IPS-NIHi7 (cell line): Measurements from ENCODE around the gene INPP4A.

Experiments
- DNase-seq: peaks from one replicate; pipeline ENCODE4 v3.0.0; 2012; ENCODE audit warnings: mixed read lengths; ENCODE audit errors: extremely low spot score

INPP4A gene

DNA sequence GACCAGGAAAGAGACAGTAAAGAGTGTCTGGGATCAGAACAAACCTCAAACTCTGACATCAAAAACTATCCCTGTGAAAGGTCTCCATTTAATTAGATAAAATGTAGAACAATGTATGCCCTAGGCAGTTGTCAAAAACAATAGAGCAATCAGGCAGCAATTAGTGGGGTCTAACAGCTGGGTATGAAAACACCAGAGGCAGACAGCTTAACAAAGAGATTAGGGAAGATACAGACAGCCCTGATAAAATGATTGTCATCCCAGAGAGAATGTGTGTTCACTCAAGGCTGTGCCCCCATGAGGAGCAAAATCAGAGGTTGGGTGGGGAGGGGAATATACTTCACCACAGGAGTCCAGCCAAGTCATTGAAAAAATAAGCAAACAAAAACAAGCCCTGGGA, 50.0 kb downstream of the INPP4A start:
- DNase-seq: no peak

- DNase-seq: no peak
These were observed 52.3 kb downstream of the INPP4A start for GRCh38 chr2:98496750-98497493.

GRCh38 chr2:98498703-98499440, 54.2 kb downstream of the INPP4A start:
- no peak for DNase-seq

DNA sequence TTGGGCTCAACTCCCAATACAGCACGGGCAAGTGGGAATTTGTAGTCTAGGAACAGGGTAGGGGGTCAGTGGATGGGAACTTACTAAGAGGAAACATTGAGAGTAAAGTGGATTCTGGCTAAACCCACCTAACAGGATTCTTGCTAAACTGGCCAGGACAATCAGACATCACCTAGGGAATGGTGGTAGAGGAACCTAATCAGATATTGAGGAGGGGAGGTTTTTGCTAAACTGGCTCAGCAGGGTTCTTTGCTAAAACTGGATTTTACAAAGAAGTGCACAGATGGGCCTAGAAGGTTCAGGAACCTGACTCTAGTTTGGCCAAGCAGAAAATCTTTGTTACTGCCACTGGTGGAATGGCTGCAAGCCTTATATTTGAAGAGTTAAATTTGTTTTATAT, 55.9 kb downstream of the INPP4A start:
- no peak for DNase-seq

DNA sequence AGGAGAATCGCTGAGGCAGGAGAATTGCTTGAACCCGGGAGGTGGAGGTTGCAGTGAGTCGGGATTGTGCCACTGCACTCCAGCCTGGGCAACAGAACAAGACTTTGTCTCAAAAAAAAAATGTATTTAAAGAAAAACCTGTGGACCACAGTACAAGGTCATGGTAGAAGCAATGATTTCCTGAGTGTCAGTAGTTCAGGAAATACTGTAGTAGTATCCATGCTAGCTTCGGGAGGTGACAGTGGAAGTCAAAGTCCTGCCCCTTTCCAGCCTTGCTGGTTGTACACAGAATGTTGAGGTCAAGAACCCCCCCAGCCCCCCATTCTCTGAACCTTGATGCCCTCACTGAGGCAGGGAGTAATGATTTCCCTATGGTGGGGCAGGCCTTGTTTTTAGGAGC, 56.6 kb downstream of the INPP4A start:
- no peak for DNase-seq

DNA sequence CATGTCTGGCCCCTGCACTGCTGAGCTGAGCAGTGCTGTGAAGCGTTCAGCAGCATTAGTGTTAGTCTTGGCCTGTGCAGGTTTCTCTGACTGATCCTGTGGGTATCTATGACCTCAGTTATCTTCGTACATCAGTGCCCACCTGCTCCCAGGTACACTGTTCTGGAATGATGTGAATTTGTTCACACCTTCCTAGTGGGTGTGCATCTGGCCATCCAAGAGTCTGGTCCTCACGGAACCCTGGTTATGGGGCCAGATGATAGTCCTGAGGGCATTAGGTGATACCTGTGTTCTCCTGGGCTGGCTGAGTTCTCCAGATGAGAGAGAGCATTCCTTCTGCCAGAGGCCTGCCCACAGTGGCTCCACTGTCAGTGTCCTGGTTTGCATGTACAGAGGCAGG, 57.2 kb downstream of the INPP4A start:
- no peak for DNase-seq

GRCh38 chr2:98502556-98503335, 58.1 kb downstream of the INPP4A start:
- no peak for DNase-seq

DNA sequence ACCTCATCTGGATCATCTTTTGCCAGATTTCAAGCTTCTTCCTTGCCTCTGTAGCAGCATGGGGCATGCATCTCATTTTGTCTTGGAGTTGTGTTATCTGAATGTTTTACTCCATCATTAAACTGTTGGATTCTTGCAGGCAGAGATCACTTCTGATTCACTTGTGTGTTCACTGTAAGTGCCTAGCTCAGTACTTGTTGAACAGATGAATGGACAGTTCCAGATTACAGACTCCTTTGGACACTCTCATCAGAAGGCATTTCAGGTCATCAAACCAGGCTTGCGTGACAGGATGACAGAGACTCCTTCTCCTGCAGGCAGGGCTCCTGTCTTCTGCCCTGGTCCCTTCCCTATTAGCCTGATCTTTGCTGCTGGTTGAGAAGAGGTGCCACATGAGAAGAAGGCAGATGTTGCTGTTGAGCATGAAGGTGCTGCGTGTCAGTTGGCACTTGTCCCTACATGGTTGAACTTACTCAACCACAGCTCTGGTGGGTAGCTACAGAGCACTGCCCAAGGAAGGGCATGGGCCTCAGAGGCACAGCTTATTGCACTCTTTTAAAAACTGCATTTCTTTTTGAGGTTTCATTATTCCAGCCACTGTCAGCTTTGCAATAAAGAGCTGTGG, 58.9 kb downstream of the INPP4A start:
- no peak for DNase-seq

DNA sequence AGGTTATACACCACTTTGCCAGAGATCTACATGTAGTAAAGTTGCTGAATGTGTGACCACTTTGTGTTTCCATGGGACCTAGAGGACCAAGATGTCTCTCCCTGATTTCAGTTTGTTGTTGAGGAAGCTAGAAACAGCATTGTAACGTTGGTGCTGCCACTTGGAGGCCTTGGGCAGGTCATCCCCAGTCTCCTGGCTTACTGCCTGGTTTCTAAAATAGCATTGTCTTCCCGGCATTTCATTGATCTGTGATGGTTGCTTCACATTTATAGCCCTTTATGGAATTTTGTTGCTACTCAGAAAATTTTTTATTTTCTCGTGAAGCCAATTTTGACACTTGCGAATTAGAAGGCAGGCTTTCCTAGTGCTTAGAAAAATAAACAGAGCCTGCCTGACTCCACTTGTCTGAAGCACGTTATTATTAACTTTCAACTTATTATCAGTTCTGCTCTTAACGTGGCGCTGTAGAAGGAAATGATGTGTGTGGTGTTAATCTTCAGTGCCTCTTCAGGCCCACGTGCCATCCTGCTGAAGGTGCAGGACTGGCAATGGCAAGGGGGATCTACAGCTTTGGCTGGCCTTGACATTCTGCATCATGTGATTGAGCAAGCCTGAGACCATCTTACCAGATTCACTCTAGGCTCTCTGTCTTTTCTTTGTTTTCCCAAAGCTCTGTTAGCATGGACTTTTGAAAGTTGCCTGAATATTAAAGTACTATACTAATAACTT, 59.9 kb downstream of the INPP4A start:
- no peak for DNase-seq

- no peak for DNase-seq
These were observed 60.7 kb downstream of the INPP4A start for GRCh38 chr2:98505311-98505808.

GRCh38 chr2:98505971-98506664, 61.5 kb downstream of the INPP4A start:
- no peak for DNase-seq

DNA sequence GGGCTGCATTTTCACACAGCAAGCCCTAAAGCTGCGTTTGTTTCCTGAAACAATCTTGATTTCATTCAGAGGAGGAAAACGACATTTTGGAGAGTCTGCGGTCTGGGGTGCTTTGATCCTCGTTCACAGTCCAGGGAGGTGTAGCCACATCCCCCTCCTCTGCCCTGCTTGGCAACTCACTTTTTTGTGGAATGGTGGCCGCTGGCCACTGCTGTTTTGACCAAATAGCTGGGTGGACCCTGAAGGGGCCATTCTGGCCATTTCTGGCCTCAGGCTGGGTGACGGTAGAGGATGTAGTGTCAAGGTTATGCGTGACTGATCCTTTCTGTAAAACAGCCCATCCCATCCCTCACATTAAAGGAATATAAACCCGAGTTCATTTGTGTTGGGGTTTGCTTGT, 62.2 kb downstream of the INPP4A start:
- no peak for DNase-seq

DNA sequence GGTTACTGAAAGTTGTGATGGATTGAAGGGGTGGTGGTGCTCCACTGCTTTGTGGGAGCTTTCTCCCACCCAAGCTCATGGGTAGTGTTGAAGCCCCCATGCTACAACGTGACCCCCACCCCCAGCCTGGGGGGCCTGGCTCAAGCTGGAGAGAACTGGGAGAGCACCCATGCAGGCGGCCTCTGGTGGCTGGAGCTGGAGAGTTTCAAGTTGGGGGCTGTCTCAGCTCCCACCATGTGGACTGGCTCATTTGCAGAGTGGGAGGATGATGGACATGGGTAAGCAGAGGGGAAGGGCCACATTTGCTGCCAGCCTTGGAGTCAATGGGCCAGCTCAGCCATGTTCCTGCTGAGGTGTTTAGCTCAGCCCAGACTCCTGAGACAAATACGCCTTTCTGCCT, 62.8 kb downstream of the INPP4A start:
- no peak for DNase-seq

- DNase-seq: no peak
These were observed 63.4 kb downstream of the INPP4A start for GRCh38 chr2:98507891-98508708.

DNA sequence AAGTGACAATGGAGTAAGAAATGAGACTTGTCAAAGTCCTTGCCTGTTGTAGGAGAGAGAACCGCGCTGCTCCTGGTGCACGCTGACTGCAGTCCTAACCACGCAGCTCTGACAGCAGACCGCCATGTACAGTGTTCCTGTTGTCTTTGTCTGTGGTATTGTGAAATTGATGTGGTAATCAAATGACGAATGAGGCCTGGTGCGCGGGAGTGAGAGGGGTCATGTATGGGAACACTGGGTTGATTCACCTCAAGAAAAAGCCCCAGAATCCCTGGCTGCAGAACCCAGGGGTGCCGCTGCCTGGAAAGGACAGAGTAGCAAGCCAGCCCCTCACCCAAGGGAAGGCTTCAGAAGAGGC, 64.0 kb downstream of the INPP4A start:
- no peak for DNase-seq

GRCh38 chr2:98509542-98510321, 65.1 kb downstream of the INPP4A start:
- no peak for DNase-seq

DNA sequence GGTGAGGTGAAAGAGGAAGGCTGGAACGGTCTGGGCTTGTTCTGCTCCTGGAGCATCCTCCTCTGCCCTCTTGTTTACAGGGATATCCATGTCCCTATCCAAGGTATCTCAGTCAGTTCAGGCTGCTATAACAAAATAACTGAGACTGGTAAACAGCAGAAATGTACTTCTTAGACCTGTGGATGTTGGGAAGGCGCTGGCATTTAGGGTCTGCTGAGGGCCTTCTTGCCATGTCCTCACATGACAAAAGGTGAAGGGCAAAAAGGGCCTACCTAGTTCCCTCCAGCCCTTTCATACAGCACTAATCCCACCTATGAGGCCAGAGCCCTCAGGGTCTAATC, 65.6 kb downstream of the INPP4A start:
- DNase-seq: no peak

- DNase-seq: no peak
These were observed 67.3 kb downstream of the INPP4A start for GRCh38 chr2:98511981-98512380.

DNA sequence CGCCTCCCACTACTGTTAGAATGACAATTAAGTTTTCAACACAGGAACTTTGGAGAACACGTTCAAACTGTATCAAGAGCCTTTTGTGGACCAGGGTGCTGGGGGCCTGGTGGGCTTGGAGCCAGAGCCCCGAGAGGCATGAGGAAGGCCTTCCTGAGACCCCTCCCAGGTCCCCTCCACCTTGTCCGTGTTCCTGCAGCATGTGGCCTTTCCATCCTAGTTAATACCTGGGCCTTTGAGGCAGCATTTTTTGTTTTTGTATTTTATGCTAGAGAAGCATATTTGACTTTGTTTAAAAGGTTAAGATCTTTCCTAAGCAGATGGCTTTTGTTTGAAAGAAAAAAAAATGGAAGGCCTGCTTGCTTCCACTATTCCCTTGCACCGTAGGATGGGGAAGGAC, 68.0 kb downstream of the INPP4A start:
- DNase-seq: no peak
